ENCODE results near the gene ADAMTSL5.
"Not testable (repeated sequence)": the region's sequence is repeated elsewhere in the genome, so short reads cannot be mapped to it uniquely, and the experiment has no call there.

Gene ADAMTSL5

GRCh38 chr19:1549332-1549945 is 36.6 kb upstream of the ADAMTSL5 start:
- H3K27me3 ChIP-seq (ENCODE audit: control insufficient read depth, insufficient read depth, low read length) = peaks cover 3% of the 10 kb centered on the region
- no peaks in the 10 kb centered on the region for H3K9me3 ChIP-seq (replicated peaks; ENCODE audit: low read length)
- H3K4me1 ChIP-seq (ENCODE audit: control insufficient read depth, insufficient read depth, low read length) = no peaks in the 10 kb centered on the region
- H3K4me3 ChIP-seq (ENCODE audit: low read length) = no peak overlapping the region
- no peak overlapping the region for H3K4me2 ChIP-seq (ENCODE audit: low read length)
- peaks cover 6% of the 10 kb centered on the region for H3K36me3 ChIP-seq (ENCODE audit: insufficient read depth, low read length)
- H3K9ac ChIP-seq (ENCODE audit: low read depth, low read length) = no peak overlapping the region

- Histone ChIP-seq H3K4me1 (ENCODE audit: control insufficient read depth, insufficient read depth, low read length) (peaks cover 6% of the 10 kb centered on the region), H3K9ac (ENCODE audit: low read depth, low read length) (no peak overlapping the region), H3K4me3 (ENCODE audit: low read length) (no peak overlapping the region), H3K4me2 (ENCODE audit: low read length) (no peak overlapping the region), H3K36me3 (ENCODE audit: insufficient read depth, low read length) (no peaks in the 10 kb centered on the region), H3K9me3 (replicated peaks; ENCODE audit: low read length) (no peaks in the 10 kb centered on the region), H3K27me3 (ENCODE audit: control insufficient read depth, insufficient read depth, low read length) (peaks cover 10% of the 10 kb centered on the region)
Observed at GRCh38 chr19:1540365-1540925, 27.6 kb upstream of the ADAMTSL5 start.

GRCh38 chr19:1539749-1540148 is 26.9 kb upstream of the ADAMTSL5 start:
- H3K9ac ChIP-seq (ENCODE audit: low read depth, low read length); H3K27me3 ChIP-seq (ENCODE audit: control insufficient read depth, insufficient read depth, low read length): not testable (repeated sequence)

GRCh38 chr19:1538978-1539377 is 26.2 kb upstream of the ADAMTSL5 start:
- H3K27me3 ChIP-seq (ENCODE audit: control insufficient read depth, insufficient read depth, low read length) = peaks cover 10% of the 10 kb centered on the region
- no peak overlapping the region for H3K9ac ChIP-seq (ENCODE audit: low read depth, low read length)
- H3K4me2 ChIP-seq (ENCODE audit: low read length) = peak overlapping the region; percentile 52
- H3K4me3 ChIP-seq (ENCODE audit: low read length) = no peak overlapping the region
- H3K9me3 ChIP-seq (replicated peaks; ENCODE audit: low read length) = no peaks in the 10 kb centered on the region
- H3K36me3 ChIP-seq (ENCODE audit: insufficient read depth, low read length) = no peaks in the 10 kb centered on the region
- peaks cover 6% of the 10 kb centered on the region for H3K4me1 ChIP-seq (ENCODE audit: control insufficient read depth, insufficient read depth, low read length)

More at GRCh38 chr19:1539749-1540148, 26.9 kb upstream of the ADAMTSL5 start:
- not testable (repeated sequence) for H3K4me2 ChIP-seq (ENCODE audit: low read length); H3K36me3 ChIP-seq (ENCODE audit: insufficient read depth, low read length); H3K9me3 ChIP-seq (replicated peaks; ENCODE audit: low read length); H3K4me1 ChIP-seq (ENCODE audit: control insufficient read depth, insufficient read depth, low read length); H3K4me3 ChIP-seq (ENCODE audit: low read length)

GRCh38 chr19:1535699-1536098 is 22.9 kb upstream of the ADAMTSL5 start:
- not testable (repeated sequence) for H3K9ac ChIP-seq (ENCODE audit: low read depth, low read length); H3K4me2 ChIP-seq (ENCODE audit: low read length); H3K36me3 ChIP-seq (ENCODE audit: insufficient read depth, low read length); H3K4me3 ChIP-seq (ENCODE audit: low read length); H3K9me3 ChIP-seq (replicated peaks; ENCODE audit: low read length); H3K4me1 ChIP-seq (ENCODE audit: control insufficient read depth, insufficient read depth, low read length); H3K27me3 ChIP-seq (ENCODE audit: control insufficient read depth, insufficient read depth, low read length)

GRCh38 chr19:1534972-1535371 is 22.2 kb upstream of the ADAMTSL5 start:
- Histone ChIP-seq H3K27me3 (ENCODE audit: control insufficient read depth, insufficient read depth, low read length) (peaks cover 3% of the 10 kb centered on the region), H3K9ac (ENCODE audit: low read depth, low read length) (no peak overlapping the region), H3K4me2 (ENCODE audit: low read length) (no peak overlapping the region), H3K36me3 (ENCODE audit: insufficient read depth, low read length) (no peaks in the 10 kb centered on the region), H3K9me3 (replicated peaks; ENCODE audit: low read length) (no peaks in the 10 kb centered on the region), H3K4me1 (ENCODE audit: control insufficient read depth, insufficient read depth, low read length) (peaks cover 6% of the 10 kb centered on the region), H3K4me3 (ENCODE audit: low read length) (no peak overlapping the region)

GRCh38 chr19:1533510-1534150 is 20.8 kb upstream of the ADAMTSL5 start:
- H3K4me3 ChIP-seq (ENCODE audit: low read length) = no peak overlapping the region
- no peak overlapping the region for H3K4me2 ChIP-seq (ENCODE audit: low read length)
- no peaks in the 10 kb centered on the region for H3K27me3 ChIP-seq (ENCODE audit: control insufficient read depth, insufficient read depth, low read length)
- no peaks in the 10 kb centered on the region for H3K9me3 ChIP-seq (replicated peaks; ENCODE audit: low read length)
- no peaks in the 10 kb centered on the region for H3K36me3 ChIP-seq (ENCODE audit: insufficient read depth, low read length)
- peaks cover 2% of the 10 kb centered on the region for H3K4me1 ChIP-seq (ENCODE audit: control insufficient read depth, insufficient read depth, low read length)
- H3K9ac ChIP-seq (ENCODE audit: low read depth, low read length) = no peak overlapping the region

GRCh38 chr19:1532003-1532402 is 19.2 kb upstream of the ADAMTSL5 start:
- H3K4me3 ChIP-seq (ENCODE audit: low read length) = no peak overlapping the region
- H3K4me2 ChIP-seq (ENCODE audit: low read length) = no peak overlapping the region
- H3K4me1 ChIP-seq (ENCODE audit: control insufficient read depth, insufficient read depth, low read length) = no peaks in the 10 kb centered on the region
- no peak overlapping the region for H3K9ac ChIP-seq (ENCODE audit: low read depth, low read length)
- H3K9me3 ChIP-seq (replicated peaks; ENCODE audit: low read length) = no peaks in the 10 kb centered on the region
- no peaks in the 10 kb centered on the region for H3K36me3 ChIP-seq (ENCODE audit: insufficient read depth, low read length)
- H3K27me3 ChIP-seq (ENCODE audit: control insufficient read depth, insufficient read depth, low read length) = no peaks in the 10 kb centered on the region

- no peak overlapping the region for H3K9ac ChIP-seq (ENCODE audit: low read depth, low read length)
Observed at GRCh38 chr19:1531587-1531986, 18.8 kb upstream of the ADAMTSL5 start.

GRCh38 chr19:1530856-1531255 is 18.0 kb upstream of the ADAMTSL5 start:
- not testable (repeated sequence) for H3K4me1 ChIP-seq (ENCODE audit: control insufficient read depth, insufficient read depth, low read length); H3K27me3 ChIP-seq (ENCODE audit: control insufficient read depth, insufficient read depth, low read length); H3K36me3 ChIP-seq (ENCODE audit: insufficient read depth, low read length); H3K9ac ChIP-seq (ENCODE audit: low read depth, low read length); H3K4me3 ChIP-seq (ENCODE audit: low read length); H3K9me3 ChIP-seq (replicated peaks; ENCODE audit: low read length); H3K4me2 ChIP-seq (ENCODE audit: low read length)

More at GRCh38 chr19:1531587-1531986, 18.8 kb upstream of the ADAMTSL5 start:
- Histone ChIP-seq H3K4me1 (ENCODE audit: control insufficient read depth, insufficient read depth, low read length) (no peaks in the 10 kb centered on the region), H3K4me3 (ENCODE audit: low read length) (no peak overlapping the region), H3K9me3 (replicated peaks; ENCODE audit: low read length) (no peaks in the 10 kb centered on the region), H3K27me3 (ENCODE audit: control insufficient read depth, insufficient read depth, low read length) (no peaks in the 10 kb centered on the region), H3K36me3 (ENCODE audit: insufficient read depth, low read length) (no peaks in the 10 kb centered on the region), H3K4me2 (ENCODE audit: low read length) (no peak overlapping the region)

GRCh38 chr19:1529430-1529816 is 16.6 kb upstream of the ADAMTSL5 start:
- Histone ChIP-seq H3K4me3 (ENCODE audit: low read length) (no peak overlapping the region), H3K4me2 (ENCODE audit: low read length) (no peak overlapping the region), H3K4me1 (ENCODE audit: control insufficient read depth, insufficient read depth, low read length) (no peaks in the 10 kb centered on the region), H3K9ac (ENCODE audit: low read depth, low read length) (no peak overlapping the region), H3K9me3 (replicated peaks; ENCODE audit: low read length) (no peaks in the 10 kb centered on the region), H3K36me3 (ENCODE audit: insufficient read depth, low read length) (no peaks in the 10 kb centered on the region), H3K27me3 (ENCODE audit: control insufficient read depth, insufficient read depth, low read length) (peaks cover 15% of the 10 kb centered on the region)
